ENCODE results near the gene TRRAP. TPM values are rescaled to one million over a fixed set of nuclear protein-coding genes. Genes with fewer than 3 reads are reported as not detected.

Gene TRRAP
- total RNA-seq, 4 donors from 2014 or later = 34.3 to 52.5 (median 39.5) TPM

DNA sequence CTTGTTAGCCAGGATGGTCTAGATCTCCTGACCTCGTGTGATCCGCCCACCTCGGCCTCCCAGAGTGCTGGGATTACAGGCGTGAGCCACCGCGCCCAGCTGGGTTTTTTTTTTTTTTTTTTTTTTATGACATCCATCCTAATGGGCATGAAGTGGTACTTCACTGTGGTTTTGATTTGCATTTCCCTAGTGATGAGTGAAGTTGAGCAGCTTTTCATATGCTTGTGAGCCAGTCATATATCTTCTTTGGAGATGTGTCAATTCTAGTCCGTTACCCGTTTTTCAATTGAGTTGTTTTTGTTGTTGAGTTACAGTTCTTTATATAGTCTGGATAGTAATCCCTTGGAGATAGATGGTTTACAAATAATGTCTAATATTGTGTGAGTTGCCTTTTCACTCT is 137.9 kb downstream of the TRRAP start:
- no peaks in the 10 kb centered on the region for H3K27me3 ChIP-seq
- no peak overlapping the region for H3K4me3 ChIP-seq
- H3K27ac ChIP-seq = no peak overlapping the region
- H3K4me1 ChIP-seq = peaks cover 0 to 1% (median 0%) of the 10 kb centered on the region in 4 donors
- peaks cover 3 to 68% (median 11%) of the 10 kb centered on the region in 3 donors for H3K36me3 ChIP-seq
- no peaks in the 10 kb centered on the region for H3K9me3 ChIP-seq
- DNase-seq (ENCODE audit: low spot score in 2 of 2) = no peak
- TF ChIP-seq POLR2A (IDR thresholded peaks at IDR 0.05) = no peak
- TF ChIP-seq EP300 (IDR thresholded peaks at IDR 0.05) = no peak
- TF ChIP-seq, protein P1, sequence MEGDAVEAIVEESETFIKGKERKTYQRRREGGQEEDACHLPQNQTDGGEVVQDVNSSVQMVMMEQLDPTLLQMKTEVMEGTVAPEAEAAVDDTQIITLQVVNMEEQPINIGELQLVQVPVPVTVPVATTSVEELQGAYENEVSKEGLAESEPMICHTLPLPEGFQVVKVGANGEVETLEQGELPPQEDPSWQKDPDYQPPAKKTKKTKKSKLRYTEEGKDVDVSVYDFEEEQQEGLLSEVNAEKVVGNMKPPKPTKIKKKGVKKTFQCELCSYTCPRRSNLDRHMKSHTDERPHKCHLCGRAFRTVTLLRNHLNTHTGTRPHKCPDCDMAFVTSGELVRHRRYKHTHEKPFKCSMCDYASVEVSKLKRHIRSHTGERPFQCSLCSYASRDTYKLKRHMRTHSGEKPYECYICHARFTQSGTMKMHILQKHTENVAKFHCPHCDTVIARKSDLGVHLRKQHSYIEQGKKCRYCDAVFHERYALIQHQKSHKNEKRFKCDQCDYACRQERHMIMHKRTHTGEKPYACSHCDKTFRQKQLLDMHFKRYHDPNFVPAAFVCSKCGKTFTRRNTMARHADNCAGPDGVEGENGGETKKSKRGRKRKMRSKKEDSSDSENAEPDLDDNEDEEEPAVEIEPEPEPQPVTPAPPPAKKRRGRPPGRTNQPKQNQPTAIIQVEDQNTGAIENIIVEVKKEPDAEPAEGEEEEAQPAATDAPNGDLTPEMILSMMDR (IDR thresholded peaks at IDR 0.05) = no peak
- 91 to 96% methylated on average over 8 of the region's 8 CpGs for WGBS, 2 donors

DNA sequence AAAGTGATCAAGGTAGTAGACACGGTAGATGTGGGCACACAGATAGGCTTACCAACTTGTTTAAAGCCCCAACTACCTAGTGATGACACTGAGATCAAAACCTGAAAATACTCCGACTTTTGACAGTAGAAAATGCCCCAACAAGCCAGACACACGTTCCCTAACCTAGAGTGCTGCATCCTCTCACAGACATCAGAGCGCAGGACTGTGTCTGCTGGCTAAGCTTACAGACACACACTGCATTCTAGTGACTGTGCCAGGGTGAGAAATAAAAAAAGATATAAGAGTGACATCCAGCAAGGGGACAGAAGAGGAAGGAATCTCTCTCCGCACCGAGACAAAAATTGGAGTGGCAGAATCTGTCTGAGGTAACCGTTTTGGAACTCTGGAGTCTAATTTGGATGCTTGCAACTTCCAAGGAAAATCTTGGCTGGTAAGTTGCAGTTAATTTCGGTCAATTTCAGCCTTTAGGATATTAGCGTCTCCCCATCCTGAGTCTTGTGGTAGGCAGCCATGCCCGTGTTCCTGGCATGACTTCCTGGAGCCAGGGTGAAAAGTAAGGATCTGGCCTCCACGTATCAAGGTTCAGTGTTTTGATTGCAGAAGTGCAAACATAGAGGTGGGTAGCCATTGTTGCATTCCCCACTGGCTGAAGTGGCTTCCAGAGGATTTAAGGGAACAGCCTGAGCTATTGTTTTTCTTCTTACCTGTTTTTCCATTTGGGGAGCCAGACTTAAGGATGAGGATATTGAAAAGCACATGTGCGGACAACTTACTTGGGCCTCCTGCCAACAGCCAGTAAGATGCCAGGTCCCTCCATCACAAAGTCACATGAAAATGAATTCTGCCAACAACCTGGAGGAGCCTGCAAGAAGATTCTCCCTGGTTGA is 141.4 kb downstream of the TRRAP start:
- WGBS, 2 donors = 91 to 92% methylated on average over 12 of the region's 12 CpGs
- H3K27ac ChIP-seq = no peak overlapping the region

GRCh38 chr7:99020413-99020715 is 142.0 kb downstream of the TRRAP start:
- Histone ChIP-seq H3K4me1 (peaks cover 0 to 33% (median 0%) of the 10 kb centered on the region in 4 donors), H3K9me3 (no peaks in the 10 kb centered on the region), H3K27ac (no peak overlapping the region), H3K36me3 (peaks cover 0 to 26% (median 0%) of the 10 kb centered on the region in 3 donors), H3K27me3 (no peaks in the 10 kb centered on the region), H3K4me3 (no peak overlapping the region)
- TF ChIP-seq, protein P1 (IDR thresholded peaks at IDR 0.05) = no peak
- TF ChIP-seq POLR2A (IDR thresholded peaks at IDR 0.05) (no peak), EP300 (IDR thresholded peaks at IDR 0.05) (no peak)
- DNase-seq (ENCODE audit: low spot score in 2 of 2) = no peak
- 83 to 100% methylated on average over 3 of the region's 3 CpGs for WGBS, 2 donors

More for the DNA sequence above, 141.4 kb downstream of the TRRAP start:
- no peaks in the 10 kb centered on the region for H3K9me3 ChIP-seq
- no peak for DNase-seq (ENCODE audit: low spot score in 2 of 2)
- H3K4me1 ChIP-seq = peaks cover 0 to 29% (median 0%) of the 10 kb centered on the region in 4 donors
- H3K27me3 ChIP-seq = no peaks in the 10 kb centered on the region
- H3K36me3 ChIP-seq = peaks cover 0 to 32% (median 0%) of the 10 kb centered on the region in 3 donors
- H3K4me3 ChIP-seq = no peak overlapping the region
- TF ChIP-seq POLR2A (IDR thresholded peaks at IDR 0.05) (no peak), EP300 (IDR thresholded peaks at IDR 0.05) (no peak)
- TF ChIP-seq, protein P1 (IDR thresholded peaks at IDR 0.05) = no peak

GRCh38 chr7:99021941-99022560 is 143.7 kb downstream of the TRRAP start:
- Histone ChIP-seq H3K27ac (peak overlapping the region in 2 of 4 donors; percentile 0 to 44), H3K9me3 (no peaks in the 10 kb centered on the region), H3K4me3 (no peak overlapping the region), H3K4me1 (peaks cover 0 to 33% (median 0%) of the 10 kb centered on the region in 4 donors), H3K27me3 (no peaks in the 10 kb centered on the region), H3K36me3 (peaks cover 0 to 15% (median 0%) of the 10 kb centered on the region in 3 donors)
- 61 to 79% methylated on average over 3 of the region's 3 CpGs for WGBS, 2 donors
- TF ChIP-seq POLR2A (IDR thresholded peaks at IDR 0.05) (no peak), EP300 (IDR thresholded peaks at IDR 0.05) (no peak)
- TF ChIP-seq, protein P1 (IDR thresholded peaks at IDR 0.05) = no peak
- DNase-seq (ENCODE audit: low spot score in 2 of 2) = no peak

- H3K4me1 ChIP-seq = peaks cover 0 to 34% (median 0%) of the 10 kb centered on the region in 4 donors
- H3K27me3 ChIP-seq = no peaks in the 10 kb centered on the region
- H3K4me3 ChIP-seq = no peak overlapping the region
- H3K36me3 ChIP-seq = peaks cover 0 to 33% (median 0%) of the 10 kb centered on the region in 3 donors
- peak overlapping the region in 2 of 4 donors; percentile 50 to 73 for H3K27ac ChIP-seq
- TF ChIP-seq EP300 (IDR thresholded peaks at IDR 0.05) (peak in 1 of 2 donors; percentile 46), POLR2A (IDR thresholded peaks at IDR 0.05) (no peak)
- DNase-seq (ENCODE audit: low spot score in 2 of 2) = no peak
- H3K9me3 ChIP-seq = no peaks in the 10 kb centered on the region
These were observed 145.7 kb downstream of the TRRAP start for GRCh38 chr7:99024066-99024465.
